Posterior cingulate gyrus (tissue), 11 donors: ENCODE data around the gene CYP21A2.
"Not testable (repeated sequence)": the region's sequence is repeated elsewhere in the genome, so short reads cannot be mapped to it uniquely, and the experiment has no call there.

Source experiments
- DNase-seq, 10 donors: peaks; one replicate each; pipeline versions ENCODE4 v3.0.0 to v3.0.0-alpha.2; 2020 to 2021; ENCODE audit warnings: mixed read lengths in 3 of 10
- intact Hi-C: fragments of 100-400 bp; cut with DNase I; formaldehyde crosslinking; loops from one replicate; pipeline ENCODE4 v1.15.1; 2023

CYP21A2 gene

DNA sequence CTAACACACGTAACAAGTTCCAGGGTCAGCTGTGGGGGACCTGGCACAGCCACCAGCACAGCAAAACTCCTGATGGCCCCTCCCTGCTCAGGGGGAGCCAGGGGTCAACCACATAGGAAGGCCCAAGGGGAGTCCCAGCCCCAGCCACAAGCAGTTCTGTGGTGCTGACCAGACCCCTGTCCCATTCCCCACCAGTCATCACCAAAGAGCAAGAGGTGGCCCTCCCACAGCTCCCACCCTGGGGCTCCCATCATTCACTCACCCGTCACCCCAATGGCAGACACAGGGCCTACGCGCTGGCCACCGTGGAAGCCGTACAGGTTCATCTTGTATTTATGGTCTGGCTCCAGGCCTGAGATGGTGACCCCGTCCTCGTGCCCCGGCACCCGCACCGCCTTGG lies 11.5 kb downstream of the CYP21A2 start:
- intact Hi-C loops: not testable (repeated sequence)
- DNase-seq: peak in 2 of 10 donors; percentile 63 to 75

DNA sequence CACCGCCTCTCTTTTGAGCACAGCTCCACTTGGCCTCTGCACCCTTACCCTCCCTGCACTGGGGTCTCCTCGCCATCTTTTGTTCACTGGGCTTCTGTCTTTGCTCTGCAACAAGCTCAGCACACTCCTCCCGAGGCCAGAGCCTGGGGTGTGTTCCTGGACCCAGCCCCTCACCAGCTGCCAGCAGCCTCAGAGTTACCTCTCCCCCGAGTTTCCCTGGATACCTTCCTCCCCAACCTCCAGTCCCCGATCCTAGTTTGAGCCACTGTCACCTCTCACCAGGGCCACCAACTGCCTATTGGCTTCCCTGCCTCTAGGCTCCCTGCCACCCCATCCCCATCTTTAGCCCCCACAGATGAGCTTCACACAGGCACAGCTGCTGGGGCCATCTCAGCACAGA lies 12.3 kb downstream of the CYP21A2 start:
- intact Hi-C loops: no loop called here
- DNase-seq: peak in 1 of 10 donors; percentile 37

DNA sequence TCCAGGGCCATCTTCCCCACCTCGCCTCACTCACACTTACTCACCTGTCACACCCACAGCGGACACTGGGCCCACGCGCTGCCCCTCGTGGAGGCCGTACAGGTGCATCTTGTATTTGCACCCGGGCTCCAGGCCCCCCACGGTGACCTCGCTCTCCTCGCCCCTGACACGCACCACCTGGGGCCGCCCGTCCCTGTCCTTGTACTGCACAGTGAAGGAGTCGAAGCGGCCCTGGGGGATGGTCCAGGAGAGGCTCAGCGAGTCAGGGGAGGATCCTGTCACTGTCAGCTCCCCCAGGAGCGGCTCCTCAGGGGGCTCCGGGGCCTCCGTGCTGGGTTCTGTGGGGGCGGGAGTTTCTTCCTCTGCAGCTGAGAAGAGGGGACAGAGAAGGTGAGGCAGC lies 14.4 kb downstream of the CYP21A2 start:
- DNase-seq: peak in 1 of 10 donors; percentile 39

DNA sequence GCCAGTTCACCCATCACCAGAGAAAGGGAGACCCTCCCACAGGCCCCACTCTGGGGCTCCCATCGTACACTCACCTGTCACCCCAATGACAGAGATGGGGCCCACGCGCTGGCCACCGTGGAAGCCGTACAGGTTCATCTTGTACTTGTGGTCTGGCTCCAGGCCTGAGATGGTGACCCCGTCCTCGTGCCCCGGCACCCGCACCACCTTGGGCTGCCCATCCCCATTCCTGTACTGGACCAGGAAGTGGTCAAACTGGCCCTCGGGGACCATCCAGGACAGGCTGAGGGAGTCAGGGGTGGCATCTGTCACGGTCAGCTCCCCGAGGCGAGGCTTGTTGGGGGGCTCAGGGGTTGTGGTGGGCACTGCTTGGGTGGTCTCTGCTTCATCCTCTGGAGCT lies 15.1 kb downstream of the CYP21A2 start:
- intact Hi-C loops: not testable (repeated sequence)
- DNase-seq: peak in 1 of 10 donors; percentile 42

More for the DNA sequence above, 14.4 kb downstream of the CYP21A2 start:
- intact Hi-C loops: not testable (repeated sequence)

DNA sequence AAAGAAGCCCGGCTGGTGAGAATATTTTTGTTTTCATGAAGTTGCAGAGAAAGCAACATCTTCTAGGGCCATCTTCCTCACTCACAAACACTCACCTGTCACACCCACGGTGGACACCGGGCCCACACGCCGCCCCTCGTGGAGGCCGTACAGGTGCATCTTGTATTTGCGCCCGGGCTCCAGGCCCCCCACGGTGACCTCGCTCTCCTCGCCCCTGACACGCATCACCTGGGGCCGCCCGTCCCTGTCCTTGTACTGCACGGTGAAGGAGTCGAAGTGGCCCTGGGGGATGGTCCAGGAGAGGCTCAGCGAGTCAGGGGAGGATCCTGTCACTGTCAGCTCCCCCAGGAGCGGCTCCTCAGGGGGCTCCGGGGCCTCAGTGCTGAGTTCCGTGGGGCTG lies 17.5 kb downstream of the CYP21A2 start:
- peak in 2 of 10 donors; percentile 47 to 84 for DNase-seq
- intact Hi-C loops: not testable (repeated sequence)

DNA sequence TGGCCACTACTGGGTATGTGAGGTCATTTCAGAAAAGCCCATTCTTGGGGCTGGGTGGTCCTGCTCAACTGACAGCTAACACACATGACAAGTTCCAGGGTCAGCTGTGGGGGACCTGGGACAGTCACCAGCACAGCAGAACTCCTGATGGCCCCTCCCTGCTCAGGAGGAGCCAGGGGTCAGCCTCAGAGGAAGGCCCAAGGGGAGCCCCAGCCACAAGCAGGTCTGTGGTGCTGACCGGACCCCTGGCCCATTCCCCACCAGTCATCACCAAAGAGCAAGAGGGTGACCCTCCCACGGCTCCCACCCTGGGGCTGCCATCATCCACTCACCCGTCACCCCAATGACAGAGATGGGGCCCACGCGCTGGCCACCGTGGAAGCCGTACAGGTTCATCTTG lies 18.0 kb downstream of the CYP21A2 start:
- DNase-seq: peak in 2 of 10 donors; percentile 44 to 76
- intact Hi-C loops: no loop called here

DNA sequence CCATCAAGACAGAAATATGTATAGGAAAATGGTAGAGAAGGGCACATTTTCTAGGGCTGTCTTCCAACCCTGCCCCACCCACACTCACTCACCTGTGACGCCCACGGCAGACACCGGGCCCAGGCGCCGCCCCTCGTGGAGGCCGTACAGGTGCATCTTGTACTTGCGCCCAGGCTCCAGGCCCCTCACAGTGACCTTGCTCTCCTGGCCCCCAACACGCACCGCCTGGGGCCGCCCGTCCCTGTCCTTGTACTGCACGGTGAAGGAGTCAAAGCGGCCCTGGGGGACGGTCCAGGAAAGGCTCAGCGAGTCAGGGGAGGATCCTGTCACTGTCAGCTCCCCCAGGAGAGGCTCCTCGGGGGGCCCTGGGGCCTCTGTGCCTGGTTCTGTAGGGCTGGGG lies 19.8 kb downstream of the CYP21A2 start:
- intact Hi-C loops: no loop called here
- DNase-seq: peak in 2 of 10 donors; percentile 64 to 66

DNA sequence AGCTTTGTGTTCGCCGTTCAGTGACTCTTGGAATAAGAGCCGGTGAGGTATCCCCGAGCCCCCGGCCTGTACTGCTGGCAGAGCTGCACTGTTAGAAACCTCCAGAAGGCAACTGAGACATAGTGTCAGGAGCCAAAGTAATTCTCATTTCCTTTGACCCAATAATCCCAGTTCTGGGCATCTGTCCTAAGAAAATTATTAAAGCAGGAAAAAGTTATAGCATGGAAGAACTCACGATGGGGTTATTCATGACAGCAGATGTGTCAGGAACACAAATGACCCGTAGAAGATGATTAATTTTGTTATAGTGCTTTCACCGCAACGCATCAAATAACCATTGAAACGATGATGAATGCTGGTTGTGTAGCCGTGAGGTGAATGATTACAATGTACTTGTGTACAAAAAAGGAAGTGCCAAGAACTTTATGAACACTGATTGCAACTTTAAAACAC lies 20.3 kb downstream of the CYP21A2 start:
- intact Hi-C loops: no loop called here
- peak in 2 of 10 donors; percentile 44 to 62 for DNase-seq

DNA sequence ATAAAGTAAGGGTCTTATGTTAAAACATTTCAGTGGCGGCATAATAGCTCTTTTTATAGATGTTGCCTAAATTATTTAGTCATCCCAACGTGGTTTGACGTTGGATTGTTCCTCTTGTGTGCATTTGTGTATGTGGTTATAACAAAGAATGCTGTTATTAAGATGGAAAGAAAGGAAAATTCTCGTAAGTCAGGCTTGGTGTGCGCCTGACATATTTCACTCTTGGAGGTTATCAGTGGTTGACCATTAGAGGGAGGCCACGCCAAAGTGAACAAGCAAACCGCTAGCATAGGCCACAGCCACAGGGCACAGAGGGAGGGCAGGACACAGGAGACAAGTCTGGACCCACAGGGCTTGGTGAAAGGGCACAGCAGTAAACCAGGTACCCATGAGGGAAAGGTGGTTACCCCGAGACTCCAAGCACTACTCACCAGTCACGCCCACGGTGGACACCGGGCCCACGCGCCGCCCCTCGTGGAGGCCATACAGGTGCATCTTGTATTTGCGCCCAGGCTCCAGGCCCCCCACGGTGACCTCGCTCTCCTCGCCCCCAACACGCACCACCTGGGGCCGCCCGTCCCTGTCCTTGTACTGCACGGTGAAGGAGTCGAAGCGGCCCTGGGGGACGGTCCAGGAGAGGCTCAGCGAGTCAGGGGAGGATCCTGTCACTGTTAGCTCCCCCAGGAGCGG lies 22.9 kb downstream of the CYP21A2 start:
- DNase-seq: peak in 2 of 10 donors; percentile 47 to 57
- intact Hi-C loops: no loop called here

DNA sequence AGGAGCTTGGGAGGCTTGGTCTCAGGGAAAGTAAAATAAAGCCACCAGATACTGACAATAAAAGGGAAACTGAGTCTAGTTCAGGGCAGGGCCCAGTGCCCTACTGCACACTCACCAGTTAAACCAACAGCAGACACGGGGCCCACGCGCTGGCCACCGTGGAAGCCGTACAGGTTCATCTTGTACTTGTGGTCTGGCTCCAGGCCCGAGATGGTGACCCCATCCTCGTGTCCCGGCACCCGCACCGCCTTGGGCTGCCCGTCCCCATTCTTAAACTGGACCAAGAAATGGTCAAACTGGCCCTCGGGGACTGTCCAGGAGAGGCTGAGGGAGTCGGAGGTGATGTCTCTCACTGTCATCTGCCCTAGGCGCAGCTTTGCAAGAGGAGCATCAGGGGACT lies 26.5 kb downstream of the CYP21A2 start:
- peak in 1 of 10 donors; percentile 47 for DNase-seq

DNA sequence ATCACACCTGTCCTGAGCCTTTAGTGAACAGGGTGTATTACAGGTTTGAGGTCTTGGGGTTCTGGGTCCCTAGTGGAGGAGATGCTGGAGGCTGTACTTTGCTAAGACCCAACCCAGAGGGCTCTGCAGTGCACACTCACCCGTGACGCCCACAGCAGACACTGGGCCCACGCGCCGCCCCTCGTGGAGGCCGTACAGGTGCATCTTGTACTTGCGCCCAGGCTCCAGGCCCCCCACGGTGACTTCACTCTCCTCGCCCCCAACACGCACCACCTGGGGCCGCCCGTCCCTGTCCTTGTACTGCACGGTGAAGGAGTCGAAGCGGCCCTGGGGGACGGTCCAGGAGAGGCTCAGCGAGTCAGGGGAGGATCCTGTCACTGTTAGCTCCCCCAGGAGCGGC lies 29.3 kb downstream of the CYP21A2 start:
- intact Hi-C loops, DNase-seq: not testable (repeated sequence)

More for the DNA sequence above, 26.5 kb downstream of the CYP21A2 start:
- intact Hi-C loops: no loop called here

DNA sequence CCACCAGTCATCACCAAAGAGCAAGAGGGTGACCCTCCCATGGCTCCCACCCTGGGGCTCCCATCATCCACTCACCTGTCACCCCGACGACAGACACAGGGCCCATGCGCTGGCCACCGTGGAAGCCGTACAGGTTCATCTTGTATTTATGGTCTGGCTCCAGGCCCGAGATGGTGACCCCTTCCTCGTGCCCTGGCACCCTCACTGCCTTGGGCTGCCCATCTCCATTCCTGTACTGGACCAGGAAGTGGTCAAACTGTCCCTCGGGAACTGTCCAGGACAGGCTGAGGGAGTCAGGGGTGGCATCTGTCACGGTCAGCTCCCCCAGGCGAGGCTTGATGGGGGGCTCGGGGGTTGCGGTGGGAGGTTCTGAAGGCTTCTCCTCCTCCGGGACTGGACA lies 30.1 kb downstream of the CYP21A2 start:
- DNase-seq, intact Hi-C loops: not testable (repeated sequence)

DNA sequence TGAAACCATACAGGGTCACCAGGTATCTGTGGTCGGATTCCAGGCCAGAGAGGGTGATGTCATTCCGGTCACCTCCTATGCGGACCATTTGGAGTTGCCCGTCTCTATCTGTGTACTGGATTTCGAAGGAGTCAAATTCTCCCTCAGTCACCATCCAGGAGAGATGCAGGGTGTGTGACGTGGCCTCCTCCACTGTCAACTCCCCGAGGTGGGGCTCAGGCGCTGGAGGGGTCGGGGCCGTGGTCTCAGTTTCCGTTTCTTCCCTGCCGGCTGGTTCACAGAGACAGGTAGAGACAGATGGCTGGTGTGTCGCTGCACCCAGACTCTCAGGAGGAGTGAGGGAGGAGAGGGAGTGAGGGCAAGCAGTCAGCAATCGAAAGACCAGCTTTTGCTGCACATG lies 30.7 kb downstream of the CYP21A2 start:
- no peak for DNase-seq
- intact Hi-C loops: no loop called here

DNA sequence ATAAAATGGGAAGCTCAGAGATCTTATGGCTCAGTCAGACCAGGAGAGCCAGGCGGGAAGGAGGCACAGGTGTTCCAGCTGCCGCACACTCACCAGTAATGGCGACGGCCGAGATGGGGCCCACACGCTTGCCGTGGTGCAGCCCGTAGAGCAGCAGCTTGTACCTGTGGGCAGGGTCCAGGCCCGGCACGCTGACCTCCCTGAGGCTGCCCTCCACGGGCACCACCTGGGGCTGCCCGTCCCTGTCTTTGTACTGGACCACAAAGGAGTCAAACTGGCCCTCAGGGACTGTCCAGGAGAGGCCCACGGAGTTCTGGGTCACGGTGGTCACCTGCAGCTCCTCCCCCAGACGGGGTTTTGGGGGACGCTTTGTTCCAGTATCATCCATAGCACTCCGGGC lies 31.2 kb downstream of the CYP21A2 start:
- intact Hi-C loops: no loop called here
- no peak for DNase-seq

DNA sequence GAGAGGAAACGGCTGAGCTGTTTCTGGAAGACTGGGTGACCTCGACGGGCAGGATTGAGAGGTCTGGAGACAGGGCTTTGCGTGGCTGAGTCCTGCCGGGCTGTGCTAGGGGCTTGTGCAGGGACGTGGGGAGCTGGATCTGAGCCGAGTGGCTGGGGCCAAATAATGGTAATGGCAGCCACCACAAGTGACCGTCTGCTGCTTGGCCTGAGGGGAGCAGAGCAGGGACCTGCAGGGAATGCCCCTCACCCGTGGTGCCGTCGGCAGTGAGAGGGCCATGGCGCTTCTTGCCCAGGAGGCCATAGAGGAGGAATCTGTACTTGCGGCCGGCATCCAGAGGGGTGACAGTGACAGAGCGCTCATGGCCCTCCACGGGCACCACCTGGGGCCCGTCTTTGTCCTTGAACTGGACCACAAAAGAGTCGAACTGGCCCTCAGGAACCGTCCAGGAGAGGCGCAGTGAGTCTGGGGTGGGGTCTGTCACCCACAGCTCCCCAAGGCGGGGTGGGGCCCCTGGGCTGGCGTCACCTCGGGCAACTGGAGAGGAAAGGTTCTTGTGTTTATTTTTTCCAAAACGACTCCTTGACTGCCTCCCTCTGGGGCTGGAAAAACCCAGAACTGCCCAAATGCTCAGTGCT lies 31.8 kb downstream of the CYP21A2 start:
- intact Hi-C loops: no loop called here
- DNase-seq: no peak

DNA sequence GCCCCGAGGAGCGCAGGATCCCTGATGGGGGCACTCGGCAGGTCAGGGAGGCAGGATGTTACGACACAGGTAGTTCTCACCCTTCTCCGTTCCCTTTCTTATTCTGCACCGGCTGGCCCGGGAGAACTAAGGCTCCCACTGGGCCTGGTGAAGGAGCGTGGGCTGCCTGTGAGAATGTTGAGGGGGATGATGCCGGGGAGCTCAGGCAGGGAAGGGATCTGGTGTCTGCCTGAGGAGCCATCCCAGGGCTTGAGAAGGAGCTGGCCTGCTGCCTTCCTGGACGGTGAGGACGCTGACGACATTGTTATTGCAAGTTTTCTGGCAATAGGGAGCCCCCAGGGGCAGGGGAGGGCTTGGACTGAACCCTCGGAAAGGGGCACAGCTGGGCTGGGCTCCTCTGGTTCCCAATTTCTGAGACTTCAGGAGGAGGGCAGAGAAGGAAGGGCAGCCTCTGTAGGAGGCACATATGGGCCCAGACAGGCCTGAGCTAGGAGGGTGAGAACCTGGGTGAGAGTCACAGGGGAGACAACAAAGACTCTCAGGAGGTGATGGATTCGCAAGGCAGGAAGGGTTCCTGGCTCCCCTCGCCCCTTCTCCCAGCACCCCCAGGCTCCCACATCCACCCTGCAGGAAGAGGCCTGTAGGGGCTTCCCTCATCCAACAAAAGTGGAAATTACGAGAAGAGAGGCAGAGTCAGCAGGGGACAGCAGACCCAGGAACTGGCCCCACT lies 32.8 kb downstream of the CYP21A2 start:
- intact Hi-C loops: no loop called here
- DNase-seq: peak in 3 of 10 donors; percentile 13 to 89 (median 33)

DNA sequence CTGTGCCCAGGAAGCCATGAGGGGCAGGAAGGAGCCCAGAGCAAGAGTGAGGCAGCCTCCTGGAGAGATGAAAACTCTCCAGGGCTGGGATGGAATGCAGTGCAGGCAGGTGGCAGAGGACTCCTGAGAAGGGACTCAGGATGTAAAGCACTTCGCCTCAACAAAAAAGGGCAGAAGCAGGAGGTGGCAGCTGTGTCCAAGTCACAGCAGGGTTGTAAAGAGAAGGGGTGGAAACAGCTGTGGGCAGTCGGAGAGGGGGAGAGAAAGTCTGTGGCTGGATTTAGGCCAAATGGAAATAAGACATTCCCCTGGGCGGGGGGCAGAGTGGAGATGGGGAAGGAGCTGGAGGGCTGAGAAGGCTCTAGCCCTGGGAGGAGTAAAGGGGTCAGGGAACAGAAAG lies 34.9 kb downstream of the CYP21A2 start:
- intact Hi-C loops: no loop called here
- DNase-seq: no peak

DNA sequence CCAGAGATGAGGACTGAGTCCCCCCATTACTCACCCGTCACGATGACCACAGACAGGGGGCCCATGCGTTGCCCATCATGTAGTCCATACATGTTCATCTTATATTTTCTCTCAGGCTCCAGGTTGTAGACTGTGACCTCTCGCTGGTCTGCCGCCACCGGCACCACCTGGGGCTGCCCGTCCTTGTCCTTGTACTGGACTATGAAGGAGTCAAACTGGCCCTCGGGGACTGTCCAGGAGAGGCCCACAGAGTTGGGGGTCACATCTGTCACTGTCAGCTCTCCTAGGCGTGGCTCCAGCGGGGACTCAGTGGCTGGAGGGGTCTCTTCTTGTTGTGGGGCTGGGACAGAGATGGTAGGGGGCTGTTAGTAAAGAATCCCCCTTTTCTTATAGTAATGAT lies 35.4 kb downstream of the CYP21A2 start:
- intact Hi-C loops: no loop called here
- DNase-seq: no peak

DNA sequence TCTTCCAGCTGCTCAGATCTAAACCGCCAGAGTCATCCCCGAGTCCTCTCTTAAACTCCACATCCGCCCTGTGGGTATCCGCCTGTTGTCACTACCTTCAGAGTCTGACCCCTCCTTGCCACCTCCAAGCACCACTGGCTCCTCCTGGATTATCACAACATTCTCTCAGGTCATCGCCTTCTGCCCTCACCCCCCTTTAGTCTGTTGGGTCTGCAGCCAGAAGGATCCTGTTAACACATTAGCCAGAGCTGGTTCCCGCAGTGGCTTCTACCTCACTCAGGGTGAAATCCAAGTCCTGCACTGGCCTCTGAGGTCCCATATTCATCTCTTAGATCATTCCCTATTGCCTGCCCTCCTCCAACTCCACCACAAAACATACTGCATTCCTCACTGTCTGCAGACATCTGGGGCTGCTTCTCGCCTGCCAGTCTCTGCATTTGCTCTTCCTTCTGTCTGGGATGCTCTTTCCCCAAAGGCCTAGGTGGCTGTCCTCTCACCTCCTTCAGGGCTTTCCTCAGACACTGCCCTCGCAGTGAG lies 36.8 kb downstream of the CYP21A2 start:
- no peak for DNase-seq
- intact Hi-C loops: no loop called here

DNA sequence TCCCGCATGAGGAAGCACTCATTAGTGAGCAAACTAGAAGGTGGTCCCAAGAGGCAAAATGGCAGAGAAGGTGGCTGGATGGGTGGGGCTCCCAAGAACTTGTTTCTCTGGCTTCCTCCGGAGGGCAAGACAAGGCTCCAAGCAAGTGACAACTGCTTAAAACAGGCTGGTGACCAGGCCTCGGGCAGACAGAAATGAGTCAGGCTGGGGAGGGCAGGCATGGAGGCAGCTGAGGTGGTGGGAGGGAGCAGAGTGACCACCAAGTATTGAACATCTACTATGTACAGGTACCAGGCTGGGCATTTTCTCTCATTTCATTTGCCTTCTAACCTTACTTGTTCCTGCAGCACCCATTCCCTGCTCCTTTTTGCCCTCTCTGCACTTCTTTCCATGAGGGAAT lies 37.6 kb downstream of the CYP21A2 start:
- intact Hi-C loops: no loop called here
- DNase-seq: no peak

DNA sequence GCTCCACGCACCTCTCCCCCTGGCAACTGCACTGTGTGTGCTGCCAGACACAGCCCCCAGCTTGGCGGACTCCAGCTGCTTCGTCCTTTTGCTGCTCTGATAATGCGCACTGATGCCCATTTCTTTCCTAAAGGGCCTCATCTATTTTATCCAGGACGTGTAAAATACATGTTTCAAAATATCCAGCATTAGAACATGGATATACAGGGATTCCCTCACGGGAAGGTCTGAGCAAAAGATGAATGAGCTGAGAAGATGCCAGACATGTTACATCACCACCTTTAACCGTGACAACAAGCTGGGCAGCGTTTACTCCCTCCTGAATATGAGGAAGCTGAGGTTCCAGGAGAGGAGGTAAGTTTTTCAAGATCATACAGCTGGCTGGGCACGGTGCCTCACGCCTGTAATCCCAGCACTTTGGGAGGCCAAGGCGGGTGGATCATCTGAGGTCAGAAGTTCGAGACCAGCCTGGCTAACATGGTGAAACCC lies 38.1 kb downstream of the CYP21A2 start:
- no peak for DNase-seq
- intact Hi-C loops: no loop called here
